Raji (cell line): ENCODE results near the gene IPO13.

ENCODE experiments used
- POLR2A ChIP-seq: IDR thresholded peaks from 2 replicates; pipeline ENCODE4 v1.6.1; 2011; ENCODE audit warnings: low read depth, low read length, control low read depth; ENCODE audit not compliant: insufficient read depth

Gene IPO13

DNA sequence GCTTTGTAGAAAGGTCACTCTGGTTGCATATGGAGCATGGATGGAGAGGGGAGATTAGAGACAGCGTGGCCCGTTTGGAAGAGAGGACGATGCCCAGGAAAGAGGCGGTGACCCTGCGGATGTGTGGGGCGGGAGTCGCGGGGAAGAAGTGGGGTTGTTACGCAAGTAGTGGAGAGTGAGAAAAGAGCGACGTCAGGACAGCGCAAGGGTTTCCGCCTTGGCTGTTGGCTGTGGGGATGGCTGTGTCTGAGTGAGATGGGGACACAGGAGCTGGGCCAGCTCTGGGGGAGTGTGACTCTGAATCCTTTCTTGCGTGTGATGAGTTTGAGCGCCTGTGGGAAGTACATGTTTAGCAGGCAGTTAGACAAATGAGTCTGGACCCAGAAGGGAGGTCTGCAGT lies 36.1 kb downstream of the IPO13 start:
- TF ChIP-seq POLR2A, result no peak

DNA sequence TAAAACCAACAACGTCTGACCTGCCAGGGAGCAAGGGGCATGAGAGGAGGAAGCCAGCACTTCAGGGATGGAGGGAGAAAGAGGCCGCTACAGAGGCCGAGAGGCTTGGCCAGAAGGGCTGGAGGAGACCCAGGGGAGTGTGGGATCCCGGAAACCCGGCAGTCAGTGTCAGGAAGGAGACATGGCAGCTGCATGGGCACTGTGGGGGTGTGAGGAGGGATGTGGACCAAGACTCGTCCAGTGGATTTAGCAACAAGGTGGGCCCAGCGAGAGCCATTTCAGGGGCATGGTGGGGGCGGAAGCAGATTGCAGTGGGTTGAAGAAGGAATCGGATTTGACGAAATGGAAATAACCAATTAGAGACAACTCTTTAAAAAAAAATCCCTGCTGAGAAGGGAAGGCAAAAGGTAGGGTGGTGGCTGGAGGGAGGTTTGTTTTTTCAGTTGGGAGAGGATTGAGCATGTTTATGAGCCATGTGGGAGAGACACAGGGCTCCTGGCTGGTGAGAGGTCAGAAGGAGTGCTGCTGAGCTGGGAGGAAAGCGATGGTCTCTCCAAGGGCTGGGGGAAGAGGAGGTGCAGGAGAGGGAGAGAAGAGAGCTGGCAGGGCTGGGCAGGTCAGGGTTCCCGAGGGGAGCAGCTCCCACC lies 36.6 kb downstream of the IPO13 start:
- TF ChIP-seq POLR2A, result no peak

DNA sequence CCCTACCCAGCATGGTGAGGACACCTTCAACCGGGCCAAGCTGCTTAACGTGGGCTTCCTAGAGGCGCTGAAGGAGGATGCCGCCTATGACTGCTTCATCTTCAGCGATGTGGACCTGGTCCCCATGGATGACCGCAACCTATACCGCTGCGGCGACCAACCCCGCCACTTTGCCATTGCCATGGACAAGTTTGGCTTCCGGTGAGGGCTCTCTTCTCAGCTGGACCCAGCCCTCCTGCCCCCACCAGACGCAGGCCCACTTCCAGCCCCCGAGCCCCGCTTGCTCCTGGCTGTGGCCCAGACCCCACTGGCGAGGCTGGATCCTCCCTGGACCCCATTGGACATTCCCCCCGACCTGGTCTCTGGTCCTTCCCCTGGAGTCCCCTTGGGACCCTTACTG lies 38.1 kb downstream of the IPO13 start:
- no peak for TF ChIP-seq POLR2A

DNA sequence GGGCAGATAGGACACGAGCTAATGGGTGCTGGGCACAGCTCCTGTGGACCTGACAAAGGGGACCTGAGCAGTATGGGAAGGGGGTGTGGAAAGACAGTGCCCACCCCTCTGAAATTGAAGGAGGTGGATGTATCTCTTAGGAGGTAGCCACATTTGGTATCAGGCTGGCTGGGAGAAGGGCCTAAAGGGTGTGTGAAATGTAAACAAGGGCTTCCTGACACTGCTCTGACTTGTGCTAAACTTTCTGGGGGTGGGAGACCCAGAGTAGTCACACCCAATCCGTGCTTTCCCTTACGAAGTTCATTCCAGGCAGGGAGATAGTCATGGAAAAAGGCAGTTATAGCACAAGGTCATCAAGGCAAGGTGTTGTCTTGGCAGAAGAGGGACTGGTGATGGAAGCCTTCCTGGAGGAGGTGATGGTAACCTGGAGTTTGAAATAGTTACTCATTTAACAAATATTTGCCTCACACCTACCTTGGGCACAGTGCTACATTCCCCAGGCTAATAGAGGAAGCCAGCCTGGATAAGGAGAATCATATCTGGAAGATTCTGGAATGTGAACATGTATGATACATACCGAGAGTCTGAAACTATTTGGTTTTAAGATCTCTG lies 39.3 kb downstream of the IPO13 start:
- TF ChIP-seq POLR2A, result no peak

DNA sequence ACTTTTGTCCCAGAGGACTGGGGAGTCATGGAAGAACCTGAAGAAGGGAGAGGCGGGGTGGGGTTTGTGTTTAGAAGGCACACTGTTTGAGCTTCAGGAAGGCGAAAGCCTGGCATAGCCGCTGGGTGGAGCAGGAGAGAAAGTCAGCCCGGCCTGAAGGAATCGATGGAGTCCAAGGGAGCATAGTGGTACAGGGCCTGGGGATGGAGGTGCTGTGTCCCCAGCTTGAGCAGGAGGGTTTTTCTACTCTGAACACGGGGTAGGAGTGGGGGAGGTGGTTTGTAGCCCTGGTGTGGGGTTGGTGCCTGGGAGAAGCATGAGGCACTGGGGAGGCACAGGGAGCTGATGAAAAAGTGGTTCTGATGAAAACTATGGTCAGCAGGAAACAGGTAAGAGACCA lies 40.0 kb downstream of the IPO13 start:
- TF ChIP-seq POLR2A, result no peak

DNA sequence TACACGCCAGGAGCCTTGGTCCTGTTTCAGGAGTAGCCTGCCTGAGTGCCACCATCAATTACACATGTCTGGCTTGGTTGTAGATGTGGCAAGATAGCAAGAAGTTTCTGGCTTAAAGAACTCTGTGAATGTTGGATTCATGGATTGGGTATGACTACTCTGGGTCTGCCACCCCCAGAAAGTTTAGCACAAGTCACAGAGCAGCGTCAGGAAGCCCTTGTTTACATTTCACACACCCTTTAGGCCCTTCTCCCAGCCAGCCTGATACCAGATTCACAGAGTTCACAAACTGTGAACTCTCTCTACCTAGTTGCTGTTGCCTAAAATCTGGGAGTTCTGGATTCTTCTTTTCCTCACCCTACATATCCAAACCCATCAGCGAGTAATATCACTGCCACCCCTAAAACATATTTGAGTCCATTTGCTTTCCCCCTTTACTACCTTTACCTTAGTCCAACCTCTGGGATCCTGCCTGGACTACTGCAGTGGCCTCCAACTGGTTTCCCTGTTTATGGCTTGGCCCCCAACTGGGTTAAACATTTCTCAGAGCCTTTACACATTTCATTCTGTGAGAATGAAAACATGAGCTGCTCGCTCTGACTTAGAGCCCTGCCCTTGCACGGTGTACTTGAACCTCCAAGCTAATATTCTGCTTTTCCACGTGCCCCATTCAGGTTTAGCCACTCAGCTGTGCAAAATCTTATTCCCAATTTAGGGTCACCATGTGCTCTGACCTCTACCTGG lies 40.6 kb downstream of the IPO13 start:
- no peak for TF ChIP-seq POLR2A

DNA sequence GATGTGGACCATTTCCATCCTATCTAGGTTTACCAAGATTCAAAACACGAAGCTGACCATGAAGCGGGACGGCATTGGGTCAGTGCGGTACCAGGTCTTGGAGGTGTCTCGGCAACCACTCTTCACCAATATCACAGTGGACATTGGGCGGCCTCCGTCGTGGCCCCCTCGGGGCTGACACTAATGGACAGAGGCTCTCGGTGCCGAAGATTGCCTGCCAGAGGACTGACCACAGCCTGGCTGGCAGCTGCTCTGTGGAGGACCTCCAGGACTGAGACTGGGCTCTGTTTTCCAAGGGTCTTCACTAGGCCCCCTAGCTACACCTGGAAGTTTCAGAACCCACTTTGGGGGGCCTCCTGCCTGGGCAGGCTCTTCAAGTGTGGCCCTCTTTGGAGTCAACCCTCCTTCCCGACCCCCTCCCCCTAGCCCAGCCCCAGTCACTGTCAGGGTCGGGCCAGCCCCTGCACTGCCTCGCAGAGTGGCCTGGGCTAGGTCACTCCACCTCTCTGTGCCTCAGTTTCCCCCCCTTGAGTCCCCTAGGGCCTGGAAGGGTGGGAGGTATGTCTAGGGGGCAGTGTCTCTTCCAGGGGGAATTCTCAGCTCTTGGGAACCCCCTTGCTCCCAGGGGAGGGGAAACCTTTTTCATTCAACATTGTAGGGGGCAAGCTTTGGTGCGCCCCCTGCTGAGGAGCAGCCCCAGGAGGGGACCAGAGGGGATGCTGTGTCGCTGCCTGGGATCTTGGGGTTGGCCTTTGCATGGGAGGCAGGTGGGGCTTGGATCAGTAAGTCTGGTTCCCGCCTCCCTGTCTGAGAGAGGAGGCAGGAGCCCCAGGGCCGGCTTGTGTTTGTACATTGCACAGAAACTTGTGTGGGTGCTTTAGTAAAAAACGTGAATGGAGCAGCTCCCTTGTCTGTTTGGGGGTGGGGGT lies 43.8 kb downstream of the IPO13 start:
- no peak for TF ChIP-seq POLR2A

DNA sequence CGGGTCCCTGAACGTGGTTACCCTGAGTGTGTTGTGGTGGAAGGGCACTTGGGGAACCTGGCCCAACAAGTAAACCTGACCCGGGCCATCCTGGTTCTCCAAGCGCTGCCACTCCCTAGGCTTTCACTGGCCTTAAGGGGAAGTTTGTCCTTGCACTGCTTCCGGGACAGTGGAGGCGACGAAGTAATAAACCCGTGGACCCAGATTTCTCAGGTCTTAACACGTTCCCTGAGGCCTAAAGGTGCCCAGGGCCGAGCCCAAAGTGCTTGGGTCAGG lies 44.4 kb downstream of the IPO13 start:
- TF ChIP-seq POLR2A, result no peak

DNA sequence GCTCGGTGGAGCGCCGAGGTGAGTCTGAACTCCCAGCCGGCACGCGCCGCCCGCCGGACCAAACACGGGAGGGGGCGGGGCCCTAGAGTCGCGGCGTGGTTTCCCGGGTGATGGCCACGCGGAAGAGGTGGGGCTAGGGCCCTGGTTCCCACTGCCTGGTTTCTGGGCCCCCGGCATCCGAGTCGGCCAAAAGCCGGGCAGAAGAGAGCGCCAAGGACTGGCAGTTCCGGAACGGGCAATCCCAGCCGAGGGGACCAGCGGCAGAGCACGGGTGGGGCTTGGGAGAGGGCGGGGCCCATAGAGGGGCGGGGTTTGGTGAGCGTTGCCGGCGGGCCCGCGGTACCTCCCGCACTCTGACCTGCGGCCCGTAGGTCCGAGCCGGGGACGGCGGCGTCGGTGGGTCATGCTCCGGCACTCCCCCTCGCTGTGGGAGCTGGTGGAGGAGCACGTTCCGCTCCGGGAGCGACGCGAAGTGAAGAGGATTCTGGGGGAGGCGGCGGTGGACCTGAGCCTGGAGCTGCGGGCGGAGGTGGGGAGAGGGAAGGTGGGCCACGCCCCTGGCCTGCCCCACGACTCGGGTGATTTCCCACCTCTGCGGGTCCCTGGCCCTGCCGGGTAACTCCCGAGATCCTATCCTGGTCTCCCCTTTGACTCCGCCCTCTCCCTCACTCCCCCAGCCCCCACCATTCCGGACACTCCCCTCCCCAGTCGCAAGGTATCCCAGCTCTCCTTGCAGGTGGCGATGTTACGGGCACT lies 44.9 kb downstream of the IPO13 start, which contains the start of gene CCDC24:
Gene CCDC24, plus strand, starts transcription at position 124 of the 756 bp plus-strand sequence. Its CDS starts 280 bp downstream, at position 404.
- TF ChIP-seq POLR2A, result peak; percentile 59

DNA sequence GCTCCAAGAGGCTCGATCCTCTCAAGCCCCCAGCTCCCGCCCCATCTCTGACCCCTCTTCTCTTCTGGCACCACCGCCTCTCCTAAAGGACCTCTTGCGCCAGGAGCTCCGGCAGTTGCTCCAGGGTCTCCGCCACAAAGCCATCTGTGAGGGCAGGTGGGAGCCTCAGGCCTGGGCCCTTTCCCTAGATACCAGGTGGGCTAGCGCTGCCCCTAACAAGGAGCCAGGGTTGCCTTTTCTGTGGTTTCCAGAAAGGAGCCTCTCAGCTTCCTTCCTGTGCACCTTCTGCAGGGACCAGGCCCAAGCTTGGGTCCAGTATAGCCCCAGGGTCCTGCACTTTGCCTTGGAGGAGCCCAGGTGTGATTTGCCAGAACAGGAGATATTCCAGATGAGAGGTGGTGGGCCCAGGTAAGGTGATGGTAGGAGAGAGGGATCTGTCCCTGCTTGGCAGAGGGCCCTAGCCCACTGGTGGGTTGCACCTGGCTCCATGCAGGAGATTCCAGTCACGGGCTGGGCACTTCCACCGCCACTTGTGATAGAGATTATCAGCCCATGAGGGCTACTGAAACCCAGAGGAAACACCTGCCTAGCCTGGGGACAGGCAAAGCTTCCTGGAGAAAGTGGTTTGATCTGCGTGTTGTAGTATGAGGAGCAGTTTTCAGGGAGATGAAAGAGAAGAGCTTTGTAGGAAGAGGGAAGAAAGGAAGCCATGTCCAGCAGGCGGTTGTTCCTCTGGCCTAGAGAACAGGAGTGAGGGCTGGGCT lies 45.7 kb downstream of the IPO13 start:
- TF ChIP-seq POLR2A, result no peak

DNA sequence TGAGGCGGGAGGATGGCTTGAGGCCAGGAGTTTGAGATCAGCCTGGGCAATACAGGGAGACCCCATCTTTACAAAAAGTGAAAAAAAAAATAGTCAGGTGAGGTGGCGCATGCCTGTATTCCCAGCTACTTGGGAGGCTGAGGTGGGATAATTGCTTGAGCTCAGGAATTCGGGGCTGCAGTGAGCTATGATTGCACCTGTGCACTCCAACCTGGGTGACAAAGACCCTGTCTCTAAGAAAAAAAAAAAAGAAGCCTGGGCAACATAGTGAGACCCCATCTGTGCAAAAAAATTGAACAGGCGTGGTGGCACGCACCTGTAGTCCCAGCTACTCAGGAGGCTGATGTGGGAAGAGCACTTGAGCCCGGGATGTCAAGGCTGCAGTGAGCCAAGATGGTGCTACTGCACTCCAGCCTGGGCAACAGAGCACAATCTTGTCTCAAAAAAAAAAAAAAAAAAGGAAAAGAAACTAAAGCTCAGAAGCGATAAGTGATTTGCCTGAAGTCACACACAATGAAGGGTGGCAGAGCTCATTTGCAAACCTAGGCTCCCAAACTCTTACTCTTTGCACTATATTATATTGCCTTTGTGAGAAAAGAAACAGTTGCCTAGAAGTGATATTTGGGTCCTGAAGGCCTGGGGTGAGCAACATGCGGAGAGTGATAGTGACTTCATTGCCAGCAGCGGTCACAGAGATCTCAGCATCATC lies 46.6 kb downstream of the IPO13 start:
- TF ChIP-seq POLR2A, result no peak

DNA sequence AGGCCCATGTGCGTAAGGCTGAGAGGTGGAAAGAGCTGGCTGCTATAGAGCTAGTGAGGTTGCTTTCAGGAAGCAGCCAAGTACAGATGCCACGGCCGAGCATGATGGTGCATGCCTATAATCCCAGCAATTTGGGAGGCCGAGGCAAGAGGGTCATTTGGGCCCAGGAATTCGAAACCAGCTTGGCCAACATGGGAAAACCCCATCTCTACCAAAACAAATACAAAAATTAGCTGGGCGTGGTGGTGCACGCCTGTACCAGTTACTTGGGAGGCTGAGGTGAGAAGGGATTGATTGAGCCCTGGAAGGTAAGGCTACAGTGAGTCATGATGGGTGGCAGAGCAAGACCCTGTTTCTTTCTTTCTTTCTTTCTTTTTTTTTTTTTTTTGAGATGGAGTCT lies 47.3 kb downstream of the IPO13 start:
- no peak for TF ChIP-seq POLR2A
